ENCODE measurements around the gene MEF2A.

The MEF2A gene

GRCh38 chr15:99613481-99613880, 47.7 kb downstream of the MEF2A start:
- no peak for DNase-seq

GRCh38 chr15:99613887-99614647, 48.3 kb downstream of the MEF2A start:
- DNase-seq = no peak

- DNase-seq = no peak
These were observed 49.0 kb downstream of the MEF2A start for GRCh38 chr15:99614749-99615288.

GRCh38 chr15:99615460-99615859, 49.7 kb downstream of the MEF2A start:
- no peak for DNase-seq

- no peak for DNase-seq
These were observed 50.3 kb downstream of the MEF2A start for GRCh38 chr15:99616129-99616528.

GRCh38 chr15:99616773-99617342, 51.1 kb downstream of the MEF2A start:
- DNase-seq = no peak

- no peak for DNase-seq
These were observed 53.2 kb downstream of the MEF2A start for GRCh38 chr15:99618941-99619411.

GRCh38 chr15:99619712-99620111, 53.9 kb downstream of the MEF2A start:
- DNase-seq = no peak

GRCh38 chr15:99620178-99620577, 54.4 kb downstream of the MEF2A start:
- no peak for DNase-seq

GRCh38 chr15:99621767-99622166, 56.0 kb downstream of the MEF2A start:
- no peak for DNase-seq

- no peak for DNase-seq
These were observed 62.7 kb downstream of the MEF2A start for GRCh38 chr15:99628374-99629001.

GRCh38 chr15:99630607-99631131, 64.9 kb downstream of the MEF2A start:
- no peak for DNase-seq

GRCh38 chr15:99631255-99631654, 65.5 kb downstream of the MEF2A start:
- DNase-seq = no peak

GRCh38 chr15:99632521-99632920, 66.7 kb downstream of the MEF2A start:
- no peak for DNase-seq

- no peak for DNase-seq
These were observed 67.9 kb downstream of the MEF2A start for GRCh38 chr15:99633655-99634054.

- DNase-seq = no peak
These were observed 68.8 kb downstream of the MEF2A start for GRCh38 chr15:99634576-99634975.

GRCh38 chr15:99635145-99635544, 69.4 kb downstream of the MEF2A start:
- DNase-seq = no peak

GRCh38 chr15:99635794-99636193, 70.0 kb downstream of the MEF2A start:
- DNase-seq = no peak

- DNase-seq = no peak
These were observed 79.2 kb downstream of the MEF2A start for GRCh38 chr15:99644913-99645542.

- no peak for DNase-seq
These were observed 79.8 kb downstream of the MEF2A start for GRCh38 chr15:99645543-99645935.

GRCh38 chr15:99645951-99646350, 80.2 kb downstream of the MEF2A start:
- no peak for DNase-seq

- DNase-seq = no peak
These were observed 85.4 kb downstream of the MEF2A start for GRCh38 chr15:99651023-99651807.

All from stimulated activated CD4-positive, alpha-beta T cell treated with anti-CD3 and anti-CD28 coated beads, Interleukin-15, amount 100 ng/mL, for 24 hours (primary cell).